NCI-H2196 (cell line): ENCODE results near the gene HOXA5.

ENCODE experiments used
- DNase-seq: peaks from one replicate; lab custom pipeline; 2025; ENCODE audit not compliant: unreplicated experiment; lab: John Stamatoyannopoulos, UW

Gene HOXA5

GRCh38 chr7:27109466-27110185 lies 33.9 kb downstream of the HOXA5 start:
- no peak for DNase-seq

GRCh38 chr7:27108390-27109127 lies 34.9 kb downstream of the HOXA5 start:
- no peak for DNase-seq

- DNase-seq = no peak
These were observed 35.8 kb downstream of the HOXA5 start for GRCh38 chr7:27107391-27108381.

GRCh38 chr7:27106901-27107240 lies 36.6 kb downstream of the HOXA5 start:
- DNase-seq = no peak

GRCh38 chr7:27106181-27106900 lies 37.1 kb downstream of the HOXA5 start:
- DNase-seq = no peak

- DNase-seq = no peak
These were observed 38.0 kb downstream of the HOXA5 start for GRCh38 chr7:27105301-27106031.

GRCh38 chr7:27104341-27105058 lies 39.0 kb downstream of the HOXA5 start:
- DNase-seq = no peak

- no peak for DNase-seq
These were observed 39.8 kb downstream of the HOXA5 start for GRCh38 chr7:27103489-27104226.

GRCh38 chr7:27102581-27103442 lies 40.7 kb downstream of the HOXA5 start, which contains the start of gene HOXA2:
Gene HOXA2, minus strand, starts transcription at chr7:27102683. Its CDS starts 183 bp downstream, at chr7:27102500.
- DNase-seq = no peak

GRCh38 chr7:27101957-27102580 lies 41.4 kb downstream of the HOXA5 start:
- DNase-seq = no peak

- no peak for DNase-seq
These were observed 42.1 kb downstream of the HOXA5 start for GRCh38 chr7:27101171-27101956.

GRCh38 chr7:27100694-27101170 lies 42.7 kb downstream of the HOXA5 start:
- no peak for DNase-seq

- no peak for DNase-seq
These were observed 43.8 kb downstream of the HOXA5 start for GRCh38 chr7:27099453-27100370.

- no peak for DNase-seq
These were observed 44.7 kb downstream of the HOXA5 start for GRCh38 chr7:27098578-27099451.
